ENCODE data around the gene LRP10.
"Not testable (repeated sequence)": the region's sequence is repeated elsewhere in the genome, so short reads cannot be mapped to it uniquely, and the experiment has no call there.

LRP10 gene

GRCh38 chr14:22852599-22852939 is 19.0 kb upstream of the LRP10 start:
- H3K4me3 ChIP-seq (ENCODE audit: insufficient read depth, low read length, poor library complexity, severe bottlenecking): no peak overlapping the region
- peak overlapping the region; percentile 66; the same call in 1 of the 2 replicates for H3K9ac ChIP-seq (ENCODE audit: low read length)

GRCh38 chr14:22852940-22853767 is 18.4 kb upstream of the LRP10 start:
- Histone ChIP-seq H3K4me2 (ENCODE audit: low read depth, low read length, poor library complexity, severe bottlenecking) (peak overlapping the region; percentile 89), H3K9me2 (replicated peaks; ENCODE audit: insufficient read depth, low read length) (no peaks in the 10 kb centered on the region), H3K4me3 (ENCODE audit: insufficient read depth, low read length, poor library complexity, severe bottlenecking) (peak overlapping the region; percentile 52), H3K36me3 (ENCODE audit: low read length) (no peaks in the 10 kb centered on the region), H3F3A (ENCODE audit: insufficient read depth) (0 out of 2 replicates have a peak, but pooled peaks cover 3% of the 10 kb centered on the region), H4K20me1 (ENCODE audit: low read depth, low read length) (no peaks in the 10 kb centered on the region), H3K79me2 (ENCODE audit: insufficient read depth, low read length) (no peaks in the 10 kb centered on the region), H3K27ac (ENCODE audit: low read depth, low read length) (no peak overlapping the region; the same call in 1 of the 2 replicates), H3K9ac (ENCODE audit: low read length) (peak overlapping the region; percentile 66), H2AFZ (ENCODE audit: low read depth, low read length, severe bottlenecking) (peak overlapping the region; percentile 91), H3K9me3 (ENCODE audit: insufficient read depth, low read length) (no peaks in the 10 kb centered on the region), H3K27me3 (ENCODE audit: low read length) (no peaks in the 10 kb centered on the region)
- peak; percentile 83 for TF ChIP-seq CTCF (IDR thresholded peaks at IDR 0.05; ENCODE audit: insufficient read depth, low read length, poor library complexity, severe bottlenecking)
- no peak for TF ChIP-seq EZH2phosphoT487 (conservative IDR thresholded peaks at IDR 0.05; ENCODE audit: low read length)

More at GRCh38 chr14:22852599-22852939, 19.0 kb upstream of the LRP10 start:
- Histone ChIP-seq H2AFZ (ENCODE audit: low read depth, low read length, severe bottlenecking) (peak overlapping the region; percentile 91), H3K4me2 (ENCODE audit: low read depth, low read length, poor library complexity, severe bottlenecking) (peak overlapping the region; percentile 89), H3K79me2 (ENCODE audit: insufficient read depth, low read length) (no peaks in the 10 kb centered on the region), H3K9me3 (ENCODE audit: insufficient read depth, low read length) (no peaks in the 10 kb centered on the region), H3K36me3 (ENCODE audit: low read length) (no peaks in the 10 kb centered on the region), H3K9me2 (replicated peaks; ENCODE audit: insufficient read depth, low read length) (no peaks in the 10 kb centered on the region), H3K27ac (ENCODE audit: low read depth, low read length) (no peak overlapping the region), H3K27me3 (ENCODE audit: low read length) (no peaks in the 10 kb centered on the region), H3F3A (ENCODE audit: insufficient read depth) (0 out of 2 replicates have a peak, but pooled peaks cover 3% of the 10 kb centered on the region), H4K20me1 (ENCODE audit: low read depth, low read length) (no peaks in the 10 kb centered on the region)
- no peak for TF ChIP-seq CTCF (IDR thresholded peaks at IDR 0.05; ENCODE audit: insufficient read depth, low read length, poor library complexity, severe bottlenecking)
- TF ChIP-seq EZH2phosphoT487 (conservative IDR thresholded peaks at IDR 0.05; ENCODE audit: low read length): no peak

GRCh38 chr14:22854296-22854695 is 17.2 kb upstream of the LRP10 start:
- not testable (repeated sequence) for H3K27ac ChIP-seq (ENCODE audit: low read depth, low read length); H4K20me1 ChIP-seq (ENCODE audit: low read depth, low read length); H3K36me3 ChIP-seq (ENCODE audit: low read length); H2AFZ ChIP-seq (ENCODE audit: low read depth, low read length, severe bottlenecking); H3K9ac ChIP-seq (ENCODE audit: low read length); H3K9me3 ChIP-seq (ENCODE audit: insufficient read depth, low read length); H3K79me2 ChIP-seq (ENCODE audit: insufficient read depth, low read length); H3F3A ChIP-seq (ENCODE audit: insufficient read depth); H3K4me2 ChIP-seq (ENCODE audit: low read depth, low read length, poor library complexity, severe bottlenecking); H3K27me3 ChIP-seq (ENCODE audit: low read length); H3K4me3 ChIP-seq (ENCODE audit: insufficient read depth, low read length, poor library complexity, severe bottlenecking); H3K9me2 ChIP-seq (replicated peaks; ENCODE audit: insufficient read depth, low read length)
